HL-60 (cell line): ENCODE results near the gene PLA1A.

ENCODE experiments used
- GABPA ChIP-seq: IDR thresholded peaks from 2 replicates; pipeline ENCODE4 v1.6.1; 2012; ENCODE audit warnings: low read depth
- POLR2AphosphoS5 ChIP-seq: IDR thresholded peaks from 2 replicates; pipeline ENCODE4 v1.6.1; 2012; ENCODE audit warnings: low read depth
- SPI1 ChIP-seq: IDR thresholded peaks from 2 replicates; pipeline ENCODE4 v1.6.1; 2012; ENCODE audit warnings: low read depth, mild to moderate bottlenecking, borderline replicate concordance
- TF ChIP-seq, protein P1 (sequence below): IDR thresholded peaks from one replicate; pipeline ENCODE4 v1.5.1; 2011; ENCODE audit warnings: low read length, control low read depth, inconsistent platforms; ENCODE audit not compliant: insufficient read depth
- TF ChIP-seq, protein P2 (sequence below): IDR thresholded peaks from 2 replicates; pipeline ENCODE4 v1.6.1; 2012; ENCODE audit warnings: low read depth; ENCODE audit not compliant: insufficient replicate concordance

DNA sequence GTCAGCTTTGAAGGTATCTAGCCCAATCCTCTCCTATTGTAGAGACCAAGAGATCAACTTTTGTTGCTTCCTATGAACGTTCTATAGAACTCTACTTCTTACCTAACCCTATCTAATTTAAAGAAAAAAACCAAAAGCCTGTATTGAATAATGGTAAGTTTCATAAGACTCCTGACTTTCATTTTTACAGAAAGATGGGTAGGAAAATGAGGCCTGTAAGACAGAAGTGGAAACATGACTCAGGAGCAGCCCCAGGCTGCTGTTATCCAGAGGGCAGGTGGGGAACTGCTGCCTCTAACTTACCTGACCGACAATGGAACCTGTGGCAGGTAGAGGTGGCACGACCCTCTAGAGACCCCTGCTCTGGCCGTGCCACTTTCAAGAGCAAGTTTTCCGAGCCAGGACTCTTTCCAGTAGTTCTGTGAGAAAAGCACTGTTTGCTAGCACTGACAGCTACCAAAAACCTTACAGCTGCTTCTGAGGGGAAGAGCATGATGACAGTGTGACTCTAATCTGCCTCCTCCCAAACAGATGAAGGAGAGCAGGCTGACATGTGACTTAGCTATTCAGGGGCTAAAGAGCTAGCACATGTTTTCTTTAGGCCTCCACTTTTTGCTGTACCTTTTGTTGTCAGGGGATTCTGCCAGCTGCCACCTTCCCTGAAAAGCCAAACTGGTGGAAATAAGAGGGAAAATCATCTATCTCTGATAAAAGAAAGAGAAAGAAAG is 45.2 kb downstream of the PLA1A start:
- TF ChIP-seq, protein P1, sequence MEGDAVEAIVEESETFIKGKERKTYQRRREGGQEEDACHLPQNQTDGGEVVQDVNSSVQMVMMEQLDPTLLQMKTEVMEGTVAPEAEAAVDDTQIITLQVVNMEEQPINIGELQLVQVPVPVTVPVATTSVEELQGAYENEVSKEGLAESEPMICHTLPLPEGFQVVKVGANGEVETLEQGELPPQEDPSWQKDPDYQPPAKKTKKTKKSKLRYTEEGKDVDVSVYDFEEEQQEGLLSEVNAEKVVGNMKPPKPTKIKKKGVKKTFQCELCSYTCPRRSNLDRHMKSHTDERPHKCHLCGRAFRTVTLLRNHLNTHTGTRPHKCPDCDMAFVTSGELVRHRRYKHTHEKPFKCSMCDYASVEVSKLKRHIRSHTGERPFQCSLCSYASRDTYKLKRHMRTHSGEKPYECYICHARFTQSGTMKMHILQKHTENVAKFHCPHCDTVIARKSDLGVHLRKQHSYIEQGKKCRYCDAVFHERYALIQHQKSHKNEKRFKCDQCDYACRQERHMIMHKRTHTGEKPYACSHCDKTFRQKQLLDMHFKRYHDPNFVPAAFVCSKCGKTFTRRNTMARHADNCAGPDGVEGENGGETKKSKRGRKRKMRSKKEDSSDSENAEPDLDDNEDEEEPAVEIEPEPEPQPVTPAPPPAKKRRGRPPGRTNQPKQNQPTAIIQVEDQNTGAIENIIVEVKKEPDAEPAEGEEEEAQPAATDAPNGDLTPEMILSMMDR: no peak
- TF ChIP-seq POLR2AphosphoS5: no peak
- TF ChIP-seq, protein P2, sequence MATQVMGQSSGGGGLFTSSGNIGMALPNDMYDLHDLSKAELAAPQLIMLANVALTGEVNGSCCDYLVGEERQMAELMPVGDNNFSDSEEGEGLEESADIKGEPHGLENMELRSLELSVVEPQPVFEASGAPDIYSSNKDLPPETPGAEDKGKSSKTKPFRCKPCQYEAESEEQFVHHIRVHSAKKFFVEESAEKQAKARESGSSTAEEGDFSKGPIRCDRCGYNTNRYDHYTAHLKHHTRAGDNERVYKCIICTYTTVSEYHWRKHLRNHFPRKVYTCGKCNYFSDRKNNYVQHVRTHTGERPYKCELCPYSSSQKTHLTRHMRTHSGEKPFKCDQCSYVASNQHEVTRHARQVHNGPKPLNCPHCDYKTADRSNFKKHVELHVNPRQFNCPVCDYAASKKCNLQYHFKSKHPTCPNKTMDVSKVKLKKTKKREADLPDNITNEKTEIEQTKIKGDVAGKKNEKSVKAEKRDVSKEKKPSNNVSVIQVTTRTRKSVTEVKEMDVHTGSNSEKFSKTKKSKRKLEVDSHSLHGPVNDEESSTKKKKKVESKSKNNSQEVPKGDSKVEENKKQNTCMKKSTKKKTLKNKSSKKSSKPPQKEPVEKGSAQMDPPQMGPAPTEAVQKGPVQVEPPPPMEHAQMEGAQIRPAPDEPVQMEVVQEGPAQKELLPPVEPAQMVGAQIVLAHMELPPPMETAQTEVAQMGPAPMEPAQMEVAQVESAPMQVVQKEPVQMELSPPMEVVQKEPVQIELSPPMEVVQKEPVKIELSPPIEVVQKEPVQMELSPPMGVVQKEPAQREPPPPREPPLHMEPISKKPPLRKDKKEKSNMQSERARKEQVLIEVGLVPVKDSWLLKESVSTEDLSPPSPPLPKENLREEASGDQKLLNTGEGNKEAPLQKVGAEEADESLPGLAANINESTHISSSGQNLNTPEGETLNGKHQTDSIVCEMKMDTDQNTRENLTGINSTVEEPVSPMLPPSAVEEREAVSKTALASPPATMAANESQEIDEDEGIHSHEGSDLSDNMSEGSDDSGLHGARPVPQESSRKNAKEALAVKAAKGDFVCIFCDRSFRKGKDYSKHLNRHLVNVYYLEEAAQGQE: no peak
- TF ChIP-seq SPI1: no peak
- no peak for TF ChIP-seq GABPA
